HepG2 (cell line): ENCODE data around the gene CUL9. TPM values are rescaled to one million over a fixed set of nuclear protein-coding genes. Genes with fewer than 3 reads are reported as not detected.

Source experiments
- HDAC2 ChIP-seq: sonication (generic); formaldehyde crosslinking; IDR thresholded peaks from 2 replicates; pipeline ENCODE4 v1.4.0; 2020; ENCODE audit warnings: missing genetic modification reagents
- KLF13 ChIP-seq: sonication (generic); formaldehyde crosslinking; IDR thresholded peaks from 2 replicates; pipeline ENCODE4 v1.4.0; 2020; ENCODE audit warnings: mild to moderate bottlenecking, missing genetic modification reagents
- NCOA1 ChIP-seq: sonication (generic); formaldehyde crosslinking; IDR thresholded peaks from 2 replicates; pipeline ENCODE4 v1.9.0; 2021; ENCODE audit warnings: missing genetic modification reagents
- NFAT5 ChIP-seq: sonication (generic); formaldehyde crosslinking; IDR thresholded peaks from 2 replicates; pipeline ENCODE4 v1.4.0; 2020; ENCODE audit warnings: missing genetic modification reagents
- POLR2A ChIP-seq, 2 experiments: IDR thresholded peaks; 2 replicates each; pipeline ENCODE4 v1.6.1; 2011; ENCODE audit warnings: low read depth in 2 of 2, low read length in 2 of 2, mild to moderate bottlenecking in 1 of 2, moderate library complexity in 1 of 2; ENCODE audit not compliant: insufficient read depth in 1 of 2
- SP2 ChIP-seq: sonication (generic); formaldehyde crosslinking; IDR thresholded peaks from 2 replicates; pipeline ENCODE4 v1.5.1; 2020; ENCODE audit warnings: mild to moderate bottlenecking, missing genetic modification reagents
- ZBTB39 ChIP-seq: sonication (generic); formaldehyde crosslinking; IDR thresholded peaks from 2 replicates; pipeline ENCODE4 v1.5.0; 2020; ENCODE audit warnings: missing genetic modification reagents
- ZNF318 ChIP-seq: sonication (generic); formaldehyde crosslinking; IDR thresholded peaks from 2 replicates; pipeline ENCODE4 v1.4.0; 2020; ENCODE audit warnings: mild to moderate bottlenecking, missing genetic modification reagents
- ZNF784 ChIP-seq: sonication (generic); formaldehyde crosslinking; IDR thresholded peaks from 2 replicates; pipeline ENCODE4 v1.5.1; 2020; ENCODE audit warnings: missing genetic modification reagents, mild to moderate bottlenecking, borderline replicate concordance
- polyA plus RNA-seq, 8 experiments: library from polyadenylated mRNA; depleted of rRNA in 3 of 8; stranded (reverse) in 7 of 8; unstranded in 1 of 8; fragments of >200 nt; fragmentation: Illumina TruSeq in 4 of 8; extraction: Trizol in 4 of 8; gene quantifications; 2 replicates each; pipeline versions ENCODE4 v1.2.1 to v1.2.3, GENCODE V29; 2011 to 2016; ENCODE audit warnings: low read depth in 4 of 8, missing spikeins in 1 of 8, mixed read lengths in 1 of 8; ENCODE audit not compliant: insufficient read depth in 1 of 8
- total RNA-seq, 5 experiments: library from RNA; depleted of rRNA; stranded (reverse); fragments of >200 nt; fragmentation: Illumina TruSeq; extraction: Trizol; gene quantifications; 2 replicates each; pipeline ENCODE4 v1.2.3, GENCODE V29; 2016; ENCODE audit warnings: low read depth in 1 of 5

CUL9 gene
- total and polyA plus RNA-seq, 2 of the 13 experiments (the other 11 are each of a cell fraction or from before 2014, with no cell fraction given): 11.4 to 13.7 TPM

- peak; percentile 49; the same call in 1 of the 2 replicates for TF ChIP-seq ZNF784
- no peak for TF ChIP-seq ZNF318
- TF ChIP-seq NCOA1 (CRISPR knock-in tag): no peak
- no peak for TF ChIP-seq SP2 (CRISPR knock-in tag)
- TF ChIP-seq HDAC2 (CRISPR knock-in tag): peak; percentile 77
- no peak for TF ChIP-seq POLR2A (IDR thresholded peaks at IDR 0.05; ENCODE audit: insufficient read depth in 1 of 2, low read depth in 2 of 2, low read length in 2 of 2)
- TF ChIP-seq KLF13 (CRISPR knock-in tag): no peak
- TF ChIP-seq NFAT5 (CRISPR knock-in tag): no peak
- no peak for TF ChIP-seq ZBTB39 (CRISPR knock-in tag)
Measured at GRCh38 chr6:43263314-43264178, 81.5 kb downstream of the CUL9 start (continued).
